ENCODE measurements around the gene SPEF2. TPM values are rescaled to one million over a fixed set of nuclear protein-coding genes. Genes with fewer than 3 reads are reported as not detected.

Gene SPEF2
- total RNA-seq, 3 donors from 2014 or later = 3.7 to 6.9 (median 4.2) TPM

GRCh38 chr5:35745193-35745592 lies 127.5 kb downstream of the SPEF2 start:
- Histone ChIP-seq H3K4me3 (no peak overlapping the region), H3K4me1 (ENCODE audit: low read depth) (no peaks in the 10 kb centered on the region), H3K9me3 (no peaks in the 10 kb centered on the region), H3K36me3 (ENCODE audit: low read depth) (no peaks in the 10 kb centered on the region)
- TF ChIP-seq CTCF (IDR thresholded peaks at IDR 0.05) = no peak
- intact Hi-C loops (cut with DNase I, micrococcal nuclease) = no loop called here
- ATAC-seq (no peak), DNase-seq (no peak)

GRCh38 chr5:35745660-35746059 lies 128.0 kb downstream of the SPEF2 start:
- ATAC-seq (no peak), DNase-seq (no peak)
- Histone ChIP-seq H3K36me3 (ENCODE audit: low read depth) (no peaks in the 10 kb centered on the region), H3K4me1 (ENCODE audit: low read depth) (no peaks in the 10 kb centered on the region), H3K9me3 (no peaks in the 10 kb centered on the region), H3K4me3 (no peak overlapping the region)
- intact Hi-C loops (cut with DNase I, micrococcal nuclease) = no loop called here
- no peak for TF ChIP-seq CTCF (IDR thresholded peaks at IDR 0.05)

GRCh38 chr5:35752012-35752411 lies 134.3 kb downstream of the SPEF2 start:
- DNase-seq (no peak), ATAC-seq (no peak)
- intact Hi-C loops (cut with DNase I, micrococcal nuclease) = no loop called here
- Histone ChIP-seq H3K36me3 (ENCODE audit: low read depth) (no peaks in the 10 kb centered on the region), H3K4me3 (no peak overlapping the region), H3K4me1 (ENCODE audit: low read depth) (no peaks in the 10 kb centered on the region), H3K9me3 (no peaks in the 10 kb centered on the region)
- TF ChIP-seq CTCF (IDR thresholded peaks at IDR 0.05) = no peak

GRCh38 chr5:35753500-35753899 lies 135.8 kb downstream of the SPEF2 start:
- Histone ChIP-seq H3K9me3 (no peaks in the 10 kb centered on the region), H3K4me1 (ENCODE audit: low read depth) (no peaks in the 10 kb centered on the region), H3K4me3 (no peak overlapping the region), H3K36me3 (ENCODE audit: low read depth) (no peaks in the 10 kb centered on the region)
- DNase-seq = no peak
- no peak for TF ChIP-seq CTCF (IDR thresholded peaks at IDR 0.05)
- intact Hi-C loops (cut with DNase I, micrococcal nuclease) = no loop called here
- no peak for ATAC-seq

- DNase-seq (no peak), ATAC-seq (no peak)
- no peaks in the 10 kb centered on the region for H3K4me1 ChIP-seq (ENCODE audit: low read depth)
- H3K9me3 ChIP-seq = no peaks in the 10 kb centered on the region
- TF ChIP-seq CTCF (IDR thresholded peaks at IDR 0.05) = no peak
- H3K4me3 ChIP-seq = no peak overlapping the region
- H3K36me3 ChIP-seq (ENCODE audit: low read depth) = no peaks in the 10 kb centered on the region
- intact Hi-C loops (cut with DNase I, micrococcal nuclease) = no loop called here
Measured at GRCh38 chr5:35754481-35754880, 136.8 kb downstream of the SPEF2 start.

GRCh38 chr5:35755966-35756365 lies 138.3 kb downstream of the SPEF2 start:
- no peak for TF ChIP-seq CTCF (IDR thresholded peaks at IDR 0.05)
- ATAC-seq = no peak
- H3K36me3 ChIP-seq (ENCODE audit: low read depth) = no peaks in the 10 kb centered on the region
- H3K4me1 ChIP-seq (ENCODE audit: low read depth) = no peaks in the 10 kb centered on the region
- no peak for DNase-seq
- no peaks in the 10 kb centered on the region for H3K9me3 ChIP-seq
- intact Hi-C loops (cut with DNase I, micrococcal nuclease) = no loop called here
- H3K4me3 ChIP-seq = no peak overlapping the region
